Panc1 (cell line): Measurements from ENCODE around the gene R3HDM2. TPM values are rescaled to one million over a fixed set of nuclear protein-coding genes. Genes with fewer than 3 reads are reported as not detected.

Source experiments
- ATAC-seq: fragments of 200-7000 bp; cut with Tn5 transposase; 2 replicates; pipeline ENCODE4 v1.9.1; 2020; ENCODE audit warnings: mild to moderate bottlenecking, moderate library complexity
- BruUV-seq: library from RNA; stranded (reverse); fragments of 400-500 nt; replicated peaks from 2 replicates; lab custom pipeline; 2021; lab: Mats Ljungman, UMichigan
- CTCF ChIA-PET: fragments of 300-600 bp; sonication (Branson Sonifier 250); formaldehyde crosslinking; loops from one replicate; lab custom pipeline; 2022; ENCODE audit warnings: antibody characterized with exemption; lab: Charles Lee
- POLR2A ChIA-PET: fragments of 300-600 bp; sonication (Branson Sonifier 250); formaldehyde crosslinking; loops from one replicate; lab custom pipeline; 2022; ENCODE audit warnings: antibody characterized with exemption; lab: Charles Lee
- DNase-seq: peaks from one replicate; pipeline ENCODE4 v3.0.0-alpha.2; 2010; ENCODE audit warnings: low read depth, low spot score
- H3K27ac ChIP-seq: 2 replicates; pipeline ENCODE4 v1.5.1; 2011; ENCODE audit warnings: mild to moderate bottlenecking, low read length, inconsistent platforms
- H3K27me3 ChIP-seq: fragments of 200-500 bp; sonication (Bioruptor generic); 2 replicates; pipeline ENCODE4 v1.6.0; 2014; ENCODE audit warnings: low read length, inconsistent platforms; ENCODE audit not compliant: control insufficient read depth, insufficient read depth
- H3K36me3 ChIP-seq: fragments of 200-500 bp; sonication (Bioruptor generic); 2 replicates; pipeline ENCODE4 v1.5.1; 2014; ENCODE audit warnings: inconsistent platforms, mild to moderate bottlenecking, low read length, moderate library complexity; ENCODE audit not compliant: control insufficient read depth, insufficient read depth
- H3K4me1 ChIP-seq: 2 replicates; pipeline ENCODE4 v1.5.1; 2011; ENCODE audit warnings: inconsistent platforms, mild to moderate bottlenecking, low read length, moderate library complexity; ENCODE audit not compliant: control insufficient read depth, insufficient read depth
- H3K4me3 ChIP-seq, 2 experiments: 2 replicates each; pipeline ENCODE4 v1.5.1; 2011 to 2012; ENCODE audit warnings: low read depth in 2 of 2, low read length in 2 of 2, mild to moderate bottlenecking in 2 of 2, inconsistent platforms in 1 of 2, moderate library complexity in 1 of 2
- H3K9me3 ChIP-seq: fragments of 200-500 bp; sonication (Bioruptor generic); 2 replicates; pipeline ENCODE4 v1.5.1; 2014; ENCODE audit warnings: low read depth, mild to moderate bottlenecking, inconsistent platforms, low read length, moderate library complexity; ENCODE audit not compliant: control insufficient read depth, insufficient read depth
- CTCF ChIP-seq: fragments of 450-650 bp; IDR thresholded peaks from 2 replicates; pipeline ENCODE4 v1.5.1; 2017; ENCODE audit warnings: mild to moderate bottlenecking
- POLR2AphosphoS5 ChIP-seq: IDR thresholded peaks from 2 replicates; pipeline ENCODE4 v1.6.1; 2012; ENCODE audit warnings: mild to moderate bottlenecking, low read depth, low read length, moderate library complexity
- REST ChIP-seq, 2 experiments: IDR thresholded peaks; 2 replicates each; pipeline ENCODE4 v1.6.1; 2011 to 2012; ENCODE audit warnings: low read depth in 2 of 2, control low read depth in 1 of 2, low read length in 1 of 2, mild to moderate bottlenecking in 1 of 2, moderate library complexity in 1 of 2; ENCODE audit not compliant: insufficient read depth in 1 of 2
- SIN3A ChIP-seq: IDR thresholded peaks from 2 replicates; pipeline ENCODE4 v1.6.1; 2012; ENCODE audit warnings: low read depth, mild to moderate bottlenecking, low read length, moderate library complexity, borderline replicate concordance; ENCODE audit not compliant: insufficient read depth
- TCF7L2 ChIP-seq: IDR thresholded peaks from 2 replicates; pipeline ENCODE4 v1.6.1; 2011; ENCODE audit warnings: mild to moderate bottlenecking, low read depth, low read length, inconsistent platforms
- in situ Hi-C: cut with HindIII; loops from 2 replicates; pipeline ENCODE4 v1.10.0; 2016; ENCODE audit warnings: low sequenced_read_pairs, low pct_unique_long_range_greater_than_20kb
- intact Hi-C: fragments of 100-400 bp; cut with micrococcal nuclease; formaldehyde crosslinking; loops from one replicate; pipeline ENCODE4 v1.10.0; 2022; ENCODE audit not compliant: unreplicated experiment
- total RNA-seq: library from RNA; stranded (reverse); gene quantifications from one replicate; pipeline ENCODE4 v1.2.1, GENCODE V29; 2021; ENCODE audit not compliant: unreplicated experiment

The R3HDM2 gene
- total RNA-seq, 1 experiment from 2014 or later = 56.5 TPM

- no TSS peak for BruUV-seq
- H3K27me3 ChIP-seq = peaks cover 2% of the 10 kb centered on the region; the same call in 1 of the 2 replicates
- no peaks in the 10 kb centered on the region for H3K9me3 ChIP-seq
- H3K36me3 ChIP-seq = no peaks in the 10 kb centered on the region
- peak overlapping the region in 1 of 2 experiments; percentile 67; a peak in 2 of 4 replicates for H3K4me3 ChIP-seq
- POLR2A ChIA-PET = no interaction called here
- CTCF ChIA-PET = interaction anchor here (1.0 to 2.7 kb wide), 3 partner anchors 8 to 25 kb away, joined by 3 to 17 read pairs (median 14); partner anchors contain the start of gene SHMT2
- in situ Hi-C loops (no loop called here), intact Hi-C loops (no loop called here)
- H3K27ac ChIP-seq = no peak overlapping the region
- peaks cover 21% of the 10 kb centered on the region for H3K4me1 ChIP-seq
- no peak for ATAC-seq
- no peak for DNase-seq
- TF ChIP-seq SIN3A = no peak
- TF ChIP-seq POLR2AphosphoS5 = no peak
- TF ChIP-seq CTCF = no peak
- no peak for TF ChIP-seq TCF7L2
- TF ChIP-seq REST (IDR thresholded peaks at IDR 0.05; ENCODE audit: insufficient read depth in 1 of 2, low read depth in 2 of 2, low read length in 1 of 2) = no peak
These were observed 192.7 kb downstream of the R3HDM2 start for GRCh38 chr12:57237932-57238853.

GRCh38 chr12:57237596-57237931 lies 193.3 kb downstream of the R3HDM2 start:
- Histone ChIP-seq H3K4me1 (peaks cover 21% of the 10 kb centered on the region), H3K4me3 (no peak overlapping the region), H3K27me3 (peaks cover 2% of the 10 kb centered on the region; the same call in 1 of the 2 replicates), H3K36me3 (no peaks in the 10 kb centered on the region; the same call in 1 of the 2 replicates), H3K27ac (no peak overlapping the region), H3K9me3 (no peaks in the 10 kb centered on the region)
- BruUV-seq = no TSS peak
- ChIA-PET POLR2A (no interaction called here), CTCF (interaction anchor here (1.0 to 2.7 kb wide), 2 partner anchors 8 to 24 kb away, joined by 3 to 17 read pairs; partner anchors contain the start of gene SHMT2)
- ATAC-seq (no peak), DNase-seq (no peak)
- TF ChIP-seq SIN3A = no peak
- no peak for TF ChIP-seq CTCF
- TF ChIP-seq TCF7L2 = no peak
- TF ChIP-seq REST (IDR thresholded peaks at IDR 0.05; ENCODE audit: insufficient read depth in 1 of 2, low read depth in 2 of 2, low read length in 1 of 2) = no peak
- no peak for TF ChIP-seq POLR2AphosphoS5
- in situ Hi-C loops = no loop called here
- intact Hi-C loops = no loop called here
